ENCODE results near the gene G2E3. TPM values are rescaled to one million over a fixed set of nuclear protein-coding genes. Genes with fewer than 3 reads are reported as not detected.

Gene G2E3
- total and polyA plus RNA-seq, 4 donors, result 2.4 to 14.0 (median 5.7) TPM

- Histone ChIP-seq H3K27me3 (ENCODE audit: control insufficient read depth in 4 of 4, insufficient read depth in 4 of 4, low read length in 3 of 4) (no peaks in the 10 kb centered on the region), H3K36me3 (ENCODE audit: control insufficient read depth in 4 of 4, insufficient read depth in 3 of 4, low read depth in 1 of 4, low read length in 3 of 4) (no peaks in the 10 kb centered on the region), H3K4me3 (ENCODE audit: low read depth in 1 of 3, low read length in 3 of 3) (no peak overlapping the region), H3K9ac (ENCODE audit: low read depth in 1 of 2, low read length in 2 of 2) (peak overlapping the region in 1 of 2 donors; percentile 56), H3K9me3 (ENCODE audit: control insufficient read depth in 4 of 4, low read length in 3 of 4) (no peaks in the 10 kb centered on the region), H3K4me1 (ENCODE audit: control insufficient read depth in 4 of 4, insufficient read depth in 4 of 4, low read length in 3 of 4) (no peaks in the 10 kb centered on the region), H3K27ac (ENCODE audit: low read depth in 1 of 2, low read length in 2 of 2) (no peak overlapping the region)
- 35% methylated on average over 9 of the region's 9 CpGs for WGBS
- no peak for DNase-seq (ENCODE audit: low spot score)
- peak; percentile 61 for TF ChIP-seq CTCF (IDR thresholded peaks at IDR 0.05; ENCODE audit: low read depth, low read length, missing input control)
- TF ChIP-seq TAF1 (conservative IDR thresholded peaks at IDR 0.05), result no peak
- TF ChIP-seq RAD21 (IDR thresholded peaks at IDR 0.05), result peak; percentile 67 to 78
- TF ChIP-seq HNF4A (conservative IDR thresholded peaks at IDR 0.05), result no peak
Measured at GRCh38 chr14:30521899-30522736, 36.8 kb upstream of the G2E3 start.

- TF ChIP-seq REST (IDR thresholded peaks at IDR 0.05), result no peak
- no peak for TF ChIP-seq EGR1 (IDR thresholded peaks at IDR 0.05; ENCODE audit: low read depth in 2 of 2)
- TF ChIP-seq NR2F2 (IDR thresholded peaks at IDR 0.05), result no peak
- TF ChIP-seq YY1 (IDR thresholded peaks at IDR 0.05), result no peak
- no peak for TF ChIP-seq SP1 (IDR thresholded peaks at IDR 0.05)
- TF ChIP-seq ZBTB33 (IDR thresholded peaks at IDR 0.05), result no peak
- TF ChIP-seq CTCF (IDR thresholded peaks at IDR 0.05; ENCODE audit: low read depth, low read length, missing input control), result no peak
- TF ChIP-seq RAD21 (IDR thresholded peaks at IDR 0.05), result no peak
- Histone ChIP-seq H3K27ac (ENCODE audit: low read depth in 1 of 2, low read length in 2 of 2) (no peak overlapping the region), H3K27me3 (ENCODE audit: control insufficient read depth in 4 of 4, insufficient read depth in 4 of 4, low read length in 3 of 4) (no peaks in the 10 kb centered on the region), H3K4me3 (ENCODE audit: low read depth in 1 of 3, low read length in 3 of 3) (no peak overlapping the region), H3K36me3 (ENCODE audit: control insufficient read depth in 4 of 4, insufficient read depth in 3 of 4, low read depth in 1 of 4, low read length in 3 of 4) (no peaks in the 10 kb centered on the region), H3K9me3 (ENCODE audit: control insufficient read depth in 4 of 4, low read length in 3 of 4) (no peaks in the 10 kb centered on the region), H3K4me1 (ENCODE audit: control insufficient read depth in 4 of 4, insufficient read depth in 4 of 4, low read length in 3 of 4) (no peaks in the 10 kb centered on the region), H3K9ac (ENCODE audit: low read depth in 1 of 2, low read length in 2 of 2) (no peak overlapping the region)
- 93% methylated on average over 2 of the region's 2 CpGs for WGBS
- DNase-seq (ENCODE audit: low spot score), result no peak
Measured at GRCh38 chr14:30525833-30526232, 33.1 kb upstream of the G2E3 start.
